ENCODE results near the gene TESPA1.
"Not testable (repeated sequence)": the region's sequence is repeated elsewhere in the genome, so short reads cannot be mapped to it uniquely, and the experiment has no call there.

The TESPA1 gene

GRCh38 chr12:54954228-54954627, 30.3 kb downstream of the TESPA1 start:
- H3K36me3 ChIP-seq, result no peaks in the 10 kb centered on the region
- no peak for TF ChIP-seq CTCF (IDR thresholded peaks at IDR 0.05; ENCODE audit: low read depth, low read length)
- peak overlapping the region; percentile 0 for H3K27ac ChIP-seq
- H3K27me3 ChIP-seq (ENCODE audit: insufficient read depth, low read depth, severe bottlenecking), result no peaks in the 10 kb centered on the region
- H3K9me3 ChIP-seq (ENCODE audit: severe bottlenecking), result no peaks in the 10 kb centered on the region
- H3K4me3 ChIP-seq (ENCODE audit: low read depth, low read length), result no peak overlapping the region
- DNase-seq, result no peak

GRCh38 chr12:54950071-54950727, 34.4 kb downstream of the TESPA1 start:
- Histone ChIP-seq H3K27ac (no peak overlapping the region), H3K36me3 (no peaks in the 10 kb centered on the region), H3K4me3 (ENCODE audit: low read depth, low read length) (no peak overlapping the region), H3K27me3 (ENCODE audit: insufficient read depth, low read depth, severe bottlenecking) (no peaks in the 10 kb centered on the region), H3K9me3 (ENCODE audit: severe bottlenecking) (no peaks in the 10 kb centered on the region)
- DNase-seq, result no peak
- no peak for TF ChIP-seq CTCF (IDR thresholded peaks at IDR 0.05; ENCODE audit: low read depth, low read length)

- H3K4me3 ChIP-seq (ENCODE audit: low read depth, low read length), result peak overlapping the region; percentile 27; the same call in 1 of the 2 replicates
- H3K9me3 ChIP-seq (ENCODE audit: severe bottlenecking), result no peaks in the 10 kb centered on the region
- DNase-seq, result no peak
- no peaks in the 10 kb centered on the region for H3K27me3 ChIP-seq (ENCODE audit: insufficient read depth, low read depth, severe bottlenecking)
- no peaks in the 10 kb centered on the region; the same call in 1 of the 2 replicates for H3K36me3 ChIP-seq
- no peak for TF ChIP-seq CTCF (IDR thresholded peaks at IDR 0.05; ENCODE audit: low read depth, low read length)
- peak overlapping the region; percentile 82 for H3K27ac ChIP-seq
Observed at GRCh38 chr12:54949073-54949711, 35.4 kb downstream of the TESPA1 start.

GRCh38 chr12:54948171-54948570, 36.4 kb downstream of the TESPA1 start:
- peaks cover 3% of the 10 kb centered on the region for H3K36me3 ChIP-seq

GRCh38 chr12:54945082-54945481, 39.5 kb downstream of the TESPA1 start:
- DNase-seq, result no peak
- Histone ChIP-seq H3K4me3 (ENCODE audit: low read depth, low read length) (no peak overlapping the region), H3K36me3 (peaks cover 24% of the 10 kb centered on the region), H3K27ac (no peak overlapping the region), H3K9me3 (ENCODE audit: severe bottlenecking) (no peaks in the 10 kb centered on the region), H3K27me3 (ENCODE audit: insufficient read depth, low read depth, severe bottlenecking) (no peaks in the 10 kb centered on the region)
- TF ChIP-seq CTCF (IDR thresholded peaks at IDR 0.05; ENCODE audit: low read depth, low read length), result no peak

More at GRCh38 chr12:54948171-54948570, 36.4 kb downstream of the TESPA1 start:
- DNase-seq, result peak; percentile 89
- TF ChIP-seq CTCF (IDR thresholded peaks at IDR 0.05; ENCODE audit: low read depth, low read length), result no peak
- Histone ChIP-seq H3K27ac (peak overlapping the region; percentile 82), H3K4me3 (ENCODE audit: low read depth, low read length) (peak overlapping the region; percentile 45), H3K9me3 (ENCODE audit: severe bottlenecking) (no peaks in the 10 kb centered on the region), H3K27me3 (ENCODE audit: insufficient read depth, low read depth, severe bottlenecking) (no peaks in the 10 kb centered on the region)

GRCh38 chr12:54943292-54943691, 41.3 kb downstream of the TESPA1 start:
- not testable (repeated sequence) for DNase-seq

More at GRCh38 chr12:54943292-54943691, 41.3 kb downstream of the TESPA1 start:
- not testable (repeated sequence) for H3K27me3 ChIP-seq (ENCODE audit: insufficient read depth, low read depth, severe bottlenecking); H3K4me3 ChIP-seq (ENCODE audit: low read depth, low read length); H3K27ac ChIP-seq; H3K9me3 ChIP-seq (ENCODE audit: severe bottlenecking)
- H3K36me3 ChIP-seq, result peaks cover 32% of the 10 kb centered on the region
